ENCODE data around the gene SLC37A1.
"Not testable (repeated sequence)": the region's sequence is repeated elsewhere in the genome, so short reads cannot be mapped to it uniquely, and the experiment has no call there.

Gene SLC37A1

DNA sequence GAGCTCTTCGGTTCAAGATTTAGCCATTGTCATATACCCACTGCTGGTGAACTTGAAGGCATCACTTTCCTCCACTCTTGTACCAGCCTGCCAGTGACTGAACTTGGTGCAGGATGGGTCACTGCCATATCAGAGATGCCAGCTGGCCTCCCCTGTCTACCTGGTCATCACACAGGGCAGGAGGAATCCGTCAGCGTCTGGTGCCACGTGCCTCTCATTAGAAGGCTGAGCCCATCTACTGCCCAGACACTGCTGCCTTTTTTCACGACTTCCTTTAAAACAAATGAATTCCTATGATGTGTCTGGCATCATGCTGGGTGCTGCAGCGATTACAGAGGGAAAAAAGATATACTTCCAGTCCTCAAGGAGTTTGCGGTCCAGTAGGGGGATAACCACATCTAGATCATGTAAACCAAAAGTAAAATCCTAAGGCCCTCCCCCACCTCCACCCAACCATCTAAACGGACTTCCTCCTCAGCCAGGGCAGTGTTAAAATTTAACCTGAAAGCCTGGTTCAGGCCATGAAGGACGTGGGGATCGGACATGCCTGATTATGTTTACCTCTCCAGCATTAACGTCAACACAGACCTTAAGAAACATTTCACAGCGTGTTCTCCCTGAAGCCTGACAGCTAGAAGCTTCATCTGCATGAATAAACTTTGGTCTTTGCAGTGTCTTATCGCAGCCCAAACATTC is 110.6 kb downstream of the SLC37A1 start:
- DNase-seq, result no peak

DNA sequence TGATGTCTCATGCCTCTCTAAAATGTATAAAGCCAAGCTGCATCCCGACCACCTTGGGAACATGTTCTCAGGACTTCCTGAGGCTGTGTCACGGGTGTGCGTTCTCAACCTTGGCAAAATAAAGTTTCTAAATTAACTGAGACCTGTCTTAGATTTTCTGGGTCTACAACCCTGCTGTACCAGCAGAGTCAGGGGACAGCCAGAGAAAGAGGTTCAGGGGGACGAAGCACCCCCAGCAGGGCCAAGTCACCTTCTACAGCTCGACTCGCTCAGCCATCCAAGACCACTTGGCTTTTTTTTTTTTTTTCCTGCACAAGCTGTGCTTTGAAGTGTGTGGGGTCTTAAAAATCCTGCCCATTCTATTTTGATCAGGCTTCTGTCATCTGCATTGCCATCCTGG is 111.3 kb downstream of the SLC37A1 start:
- no peak for DNase-seq

DNA sequence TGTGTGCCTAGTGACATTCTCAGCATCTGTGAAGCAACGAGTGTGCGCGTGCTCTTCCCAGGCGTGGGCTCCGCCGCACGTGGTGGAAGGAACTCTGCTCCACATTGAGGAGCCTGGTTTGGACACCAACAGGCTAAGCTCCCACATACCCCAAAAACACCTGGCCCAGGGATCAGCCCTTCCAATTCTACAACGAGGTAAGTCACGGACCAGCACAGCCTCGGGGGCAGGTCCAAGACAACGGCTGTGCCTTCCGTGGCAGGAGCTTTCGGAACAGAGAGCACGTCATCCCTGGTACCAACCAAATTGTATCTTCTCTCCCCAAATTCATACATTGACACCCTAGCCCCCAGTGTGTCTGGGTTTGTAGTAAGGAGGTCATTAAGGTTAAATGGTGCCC is 112.5 kb downstream of the SLC37A1 start:
- no peak for DNase-seq

DNA sequence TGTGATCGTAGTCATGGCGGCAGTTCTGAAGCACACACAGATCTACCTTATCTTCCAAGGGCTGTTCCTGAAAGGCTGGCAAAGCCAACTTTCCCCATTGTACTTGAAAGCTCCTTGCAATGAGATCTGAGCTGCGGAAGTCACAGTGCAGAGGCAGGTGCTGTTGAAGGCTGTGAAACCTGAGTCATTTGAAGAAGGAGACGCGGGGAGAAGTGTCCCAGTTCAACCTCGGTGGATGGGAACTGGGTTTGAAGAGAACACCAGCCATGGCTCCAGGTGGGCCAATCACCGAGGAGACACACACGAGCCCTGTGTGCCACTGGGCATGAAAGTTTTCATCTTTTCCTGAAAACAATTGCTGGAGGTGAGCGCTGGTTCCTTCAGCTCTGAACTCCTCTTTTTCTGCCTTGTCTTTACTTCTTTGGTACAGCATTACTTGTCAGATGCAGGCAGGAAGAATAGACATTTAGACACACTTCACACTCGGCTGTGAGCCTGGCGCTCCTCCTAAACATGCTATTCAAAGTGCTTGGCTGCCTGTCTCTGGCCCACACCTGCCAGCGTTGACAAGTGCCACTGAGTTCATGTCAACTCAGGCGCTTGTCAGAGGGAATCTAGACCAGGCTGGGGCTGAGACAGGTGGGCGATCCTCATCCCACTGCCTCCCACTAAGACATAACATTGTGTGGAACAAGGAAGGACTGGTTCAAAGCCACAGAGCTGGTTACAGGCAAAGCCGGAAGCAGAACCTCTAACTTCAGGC is 114.1 kb downstream of the SLC37A1 start:
- no peak for DNase-seq

DNA sequence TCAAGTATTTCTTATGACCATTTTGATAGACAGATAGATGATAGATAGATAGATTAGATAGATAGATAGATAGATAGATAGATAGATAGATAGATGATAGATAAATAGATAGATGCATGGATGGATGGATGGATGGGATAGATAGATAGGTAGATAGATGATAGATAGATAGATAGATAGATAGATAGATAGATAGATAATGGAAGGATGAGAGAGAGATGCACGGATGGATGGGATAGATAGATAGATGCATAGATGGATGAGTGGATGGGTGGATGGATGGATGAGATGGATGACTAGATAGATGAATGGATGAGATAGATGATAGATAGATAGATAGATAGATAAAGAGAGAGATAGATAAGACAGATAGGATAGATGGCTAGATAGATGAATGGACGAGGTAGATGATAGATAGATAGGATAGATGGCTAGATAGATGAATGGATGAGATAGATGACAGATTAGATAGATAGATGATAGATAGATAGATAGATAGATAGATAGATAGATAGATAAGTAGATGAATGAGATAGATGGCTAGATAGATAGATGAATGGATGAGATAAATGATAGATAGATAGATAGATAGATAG is 114.9 kb downstream of the SLC37A1 start:
- not testable (repeated sequence) for DNase-seq

DNA sequence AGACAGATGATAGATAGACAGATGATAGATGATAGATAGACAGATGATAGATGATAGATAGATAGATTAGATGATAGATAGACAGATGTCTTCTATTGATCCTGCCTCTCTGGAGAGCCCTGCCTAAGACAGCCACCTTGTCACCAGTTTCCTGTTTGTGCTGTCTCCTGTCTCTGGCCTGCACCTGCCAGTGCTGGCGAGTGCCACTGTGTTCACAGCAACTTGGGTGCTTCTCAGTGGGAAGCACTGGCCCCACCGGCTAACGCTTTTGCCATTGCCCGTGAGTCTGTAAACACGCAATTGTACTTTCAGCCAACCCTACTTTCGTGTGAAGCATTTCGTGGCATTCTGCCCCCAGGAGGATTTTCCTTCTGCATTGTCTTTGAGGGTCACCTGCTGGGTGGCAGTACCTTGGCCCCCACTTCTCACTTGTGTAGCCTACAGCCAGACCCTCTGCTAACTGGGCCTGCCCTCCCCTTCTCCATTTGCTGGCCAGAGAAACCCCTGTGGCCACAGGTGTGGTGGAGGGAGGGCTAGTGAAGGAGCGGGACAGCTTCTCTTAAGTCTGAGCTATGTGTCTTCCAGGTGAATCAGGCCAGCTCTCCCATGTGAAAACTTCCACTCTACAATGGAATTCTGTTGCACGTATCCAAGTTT is 116.4 kb downstream of the SLC37A1 start:
- DNase-seq, result no peak

DNA sequence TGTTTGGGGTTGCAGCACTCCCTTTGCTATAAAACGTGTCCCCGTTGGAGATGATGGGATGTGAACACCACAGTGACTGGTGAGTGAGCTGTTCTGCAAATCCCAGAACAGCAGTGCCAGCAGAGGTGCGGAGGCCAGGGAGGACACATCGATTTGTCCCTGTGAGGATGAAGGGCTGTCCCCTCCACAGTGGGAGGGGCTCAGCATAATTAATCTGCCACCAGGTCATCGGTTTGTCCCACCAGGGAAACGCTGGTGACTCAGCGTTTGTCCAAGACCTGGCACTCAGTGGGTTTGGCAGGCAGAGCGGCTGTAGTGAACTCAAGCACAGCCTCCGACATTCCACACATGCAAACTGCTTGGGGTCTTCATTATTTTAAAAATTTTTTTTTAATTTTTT is 117.0 kb downstream of the SLC37A1 start:
- no peak for DNase-seq
